HG03135 (cell line): ENCODE data around the gene MCM9.

Experiments used
- ATAC-seq: cut with Tn5 transposase; IDR thresholded peaks from one replicate; pipeline ENCODE4 v1.9.1; 2021; ENCODE audit warnings: mild to moderate bottlenecking, moderate library complexity; ENCODE audit not compliant: unreplicated experiment

MCM9 gene

GRCh38 chr6:118894425-118895260 is 40.3 kb downstream of the MCM9 start:
- peak; percentile 33 for ATAC-seq

GRCh38 chr6:118893807-118894424 is 41.0 kb downstream of the MCM9 start, which contains the start of gene ASF1A:
Gene ASF1A (plus strand): TSS chr6:118894152. CDS start chr6:118894414, 262 bp downstream.
- peak; percentile 58 for ATAC-seq

GRCh38 chr6:118893064-118893806 is 41.7 kb downstream of the MCM9 start:
- peak; percentile 22 for ATAC-seq

- ATAC-seq: no peak
Observed at GRCh38 chr6:118892355-118892991, 42.5 kb downstream of the MCM9 start.

- no peak for ATAC-seq
Observed at GRCh38 chr6:118890997-118891790, 43.8 kb downstream of the MCM9 start.

GRCh38 chr6:118889163-118889562 is 45.8 kb downstream of the MCM9 start:
- ATAC-seq: no peak

- ATAC-seq: no peak
Observed at GRCh38 chr6:118886641-118887040, 48.3 kb downstream of the MCM9 start.

- no peak for ATAC-seq
Observed at GRCh38 chr6:118882314-118882905, 52.5 kb downstream of the MCM9 start.

- peak; percentile 68 for ATAC-seq
Observed at GRCh38 chr6:118881440-118882313, 53.3 kb downstream of the MCM9 start.

- ATAC-seq: no peak
Observed at GRCh38 chr6:118877806-118878205, 57.2 kb downstream of the MCM9 start.

- ATAC-seq: no peak
Observed at GRCh38 chr6:118876814-118877213, 58.1 kb downstream of the MCM9 start.

GRCh38 chr6:118876198-118876597 is 58.8 kb downstream of the MCM9 start:
- no peak for ATAC-seq

GRCh38 chr6:118875672-118876071 is 59.3 kb downstream of the MCM9 start:
- no peak for ATAC-seq

GRCh38 chr6:118873239-118873638 is 61.7 kb downstream of the MCM9 start:
- no peak for ATAC-seq

GRCh38 chr6:118872726-118873125 is 62.2 kb downstream of the MCM9 start:
- ATAC-seq: no peak

- ATAC-seq: no peak
Observed at GRCh38 chr6:118872318-118872717, 62.6 kb downstream of the MCM9 start.

- no peak for ATAC-seq
Observed at GRCh38 chr6:118871331-118871730, 63.6 kb downstream of the MCM9 start.

GRCh38 chr6:118869894-118870589 is 64.9 kb downstream of the MCM9 start:
- ATAC-seq: no peak
